HG02943 (cell line): ENCODE measurements around the gene GNG11.

Source experiments
- ATAC-seq: cut with Tn5 transposase; IDR thresholded peaks from one replicate; pipeline ENCODE4 v1.9.1; 2021; ENCODE audit warnings: mild to moderate bottlenecking, low read depth, moderate library complexity; ENCODE audit not compliant: unreplicated experiment

GNG11 gene

GRCh38 chr7:93921607-93922566 is at the start of gene GNG11:
GNG11 (plus strand) TSS chr7:93921735; CDS start chr7:93922138, 403 bp downstream.
- peak; percentile 79 for ATAC-seq

- no peak for ATAC-seq
Observed at GRCh38 chr7:93873998-93874574, 47.4 kb upstream of the GNG11 start.

DNA sequence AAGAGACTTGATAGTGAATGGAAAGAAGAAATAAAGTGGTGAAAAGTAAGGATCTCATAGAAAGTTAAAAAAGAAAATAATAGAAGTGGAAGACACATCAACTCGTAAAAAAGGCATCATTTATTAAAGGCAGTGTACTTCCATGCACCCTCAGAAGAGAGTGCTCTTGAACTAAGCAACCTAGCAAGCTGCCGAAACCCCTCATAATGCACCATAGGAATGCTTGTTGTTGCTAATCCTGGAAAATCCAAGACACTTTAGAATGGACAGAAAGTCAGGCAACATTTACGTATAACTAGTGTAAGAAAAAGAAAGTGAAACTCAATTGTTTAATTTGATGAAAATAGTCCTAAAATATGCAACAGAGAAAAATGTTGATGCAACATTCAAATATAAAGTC is 43.8 kb upstream of the GNG11 start:
- no peak for ATAC-seq

DNA sequence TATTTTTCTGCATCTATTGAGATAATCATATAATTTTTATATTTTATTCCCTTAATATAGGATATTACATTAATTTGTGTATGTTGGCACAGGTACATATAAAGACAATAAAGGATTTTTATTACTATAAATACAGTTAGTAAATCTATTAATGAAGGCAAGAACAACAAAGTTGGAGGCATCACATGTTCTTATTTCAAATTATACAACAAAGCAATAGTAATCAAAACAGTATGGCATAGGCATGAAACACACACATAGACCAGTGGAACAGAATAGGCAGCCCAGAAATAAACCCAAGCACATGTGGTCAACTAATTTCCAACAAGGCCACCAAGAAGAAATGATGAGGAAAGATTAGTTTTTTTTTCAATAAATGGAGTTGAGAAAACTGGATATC is 42.2 kb upstream of the GNG11 start:
- no peak for ATAC-seq

- ATAC-seq = no peak
Observed at GRCh38 chr7:93882468-93882867, 39.1 kb upstream of the GNG11 start.

GRCh38 chr7:93883078-93883916 is 38.2 kb upstream of the GNG11 start:
- no peak for ATAC-seq

- no peak for ATAC-seq
Observed at GRCh38 chr7:93883917-93884345, 37.6 kb upstream of the GNG11 start.

GRCh38 chr7:93884541-93884940 is 37.0 kb upstream of the GNG11 start:
- no peak for ATAC-seq

- no peak for ATAC-seq
Observed at GRCh38 chr7:93889261-93889660, 32.3 kb upstream of the GNG11 start.

DNA sequence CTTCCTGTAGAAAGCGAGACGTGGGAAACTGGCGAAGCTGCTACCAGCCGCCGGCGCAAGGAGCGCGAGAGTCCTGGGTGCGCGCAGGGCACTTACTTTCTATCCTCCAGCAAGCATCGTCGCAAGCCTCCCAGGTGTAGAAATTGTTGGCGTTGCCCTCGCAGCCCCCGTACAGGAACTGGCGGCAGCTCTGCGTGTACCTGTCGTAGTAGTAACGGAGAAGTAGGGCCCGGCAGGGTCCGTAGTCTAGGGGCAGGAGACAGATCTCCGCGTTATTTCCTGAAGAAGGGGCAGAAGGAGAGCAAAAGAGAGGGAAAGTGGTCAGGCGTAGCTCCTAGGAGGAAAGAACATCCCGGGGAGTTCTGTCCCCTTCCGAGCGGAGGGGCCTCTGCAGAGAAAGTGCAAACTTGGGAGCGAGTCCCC is 31.5 kb upstream of the GNG11 start:
- ATAC-seq = no peak

GRCh38 chr7:93890464-93891068 is 31.0 kb upstream of the GNG11 start, which contains the start of gene TFPI2:
TFPI2 (minus strand) TSS chr7:93890753; CDS start chr7:93890678, 75 bp downstream.
- no peak for ATAC-seq

GRCh38 chr7:93894426-93894825 is 27.1 kb upstream of the GNG11 start:
- no peak for ATAC-seq

- no peak for ATAC-seq
Observed at GRCh38 chr7:93894966-93895640, 26.4 kb upstream of the GNG11 start.

- ATAC-seq = no peak
Observed at GRCh38 chr7:93895859-93896600, 25.5 kb upstream of the GNG11 start.

GRCh38 chr7:93897680-93898079 is 23.9 kb upstream of the GNG11 start:
- no peak for ATAC-seq

GRCh38 chr7:93902777-93903423 is 18.6 kb upstream of the GNG11 start:
- no peak for ATAC-seq

- no peak for ATAC-seq
Observed at GRCh38 chr7:93906267-93906666, 15.3 kb upstream of the GNG11 start, which contains the start of gene GNGT1. GNGT1 (plus strand) TSS chr7:93906567; CDS start chr7:93906747, 180 bp downstream.
